ENCODE data around the gene GNG4.
"Not testable (repeated sequence)": the region's sequence is repeated elsewhere in the genome, so short reads cannot be mapped to it uniquely, and the experiment has no call there.

The GNG4 gene

DNA sequence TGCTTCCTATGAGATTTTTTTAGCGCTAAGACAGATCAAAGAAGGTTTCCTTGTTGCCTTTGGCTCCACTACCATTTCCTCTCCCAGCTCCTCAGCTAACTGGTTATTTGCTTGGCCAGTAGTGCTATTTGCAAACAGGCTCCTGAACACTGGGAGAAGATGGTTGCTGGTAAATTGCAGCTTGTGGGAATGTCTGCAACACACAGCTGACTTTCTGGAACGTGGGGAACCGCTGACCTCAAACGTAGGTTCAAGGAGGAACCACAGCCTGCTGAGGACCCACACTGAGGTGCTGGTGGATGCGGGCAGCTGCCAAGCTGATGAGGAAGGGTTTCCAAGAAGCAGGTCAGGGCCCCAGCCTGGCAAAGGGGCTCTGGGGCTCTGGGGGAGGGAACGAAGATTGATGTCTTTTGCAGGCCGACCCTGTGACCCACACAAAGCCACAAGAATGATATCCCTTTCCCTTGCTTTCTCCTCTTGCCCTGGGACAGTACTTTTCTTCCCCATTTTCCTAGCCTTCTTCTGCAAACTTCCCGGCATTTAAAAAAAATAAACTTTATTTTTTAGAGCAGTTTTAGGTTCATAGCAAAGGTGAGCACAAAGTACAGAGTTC lies 24.8 kb downstream of the GNG4 start:
- DNase-seq: no peak

DNA sequence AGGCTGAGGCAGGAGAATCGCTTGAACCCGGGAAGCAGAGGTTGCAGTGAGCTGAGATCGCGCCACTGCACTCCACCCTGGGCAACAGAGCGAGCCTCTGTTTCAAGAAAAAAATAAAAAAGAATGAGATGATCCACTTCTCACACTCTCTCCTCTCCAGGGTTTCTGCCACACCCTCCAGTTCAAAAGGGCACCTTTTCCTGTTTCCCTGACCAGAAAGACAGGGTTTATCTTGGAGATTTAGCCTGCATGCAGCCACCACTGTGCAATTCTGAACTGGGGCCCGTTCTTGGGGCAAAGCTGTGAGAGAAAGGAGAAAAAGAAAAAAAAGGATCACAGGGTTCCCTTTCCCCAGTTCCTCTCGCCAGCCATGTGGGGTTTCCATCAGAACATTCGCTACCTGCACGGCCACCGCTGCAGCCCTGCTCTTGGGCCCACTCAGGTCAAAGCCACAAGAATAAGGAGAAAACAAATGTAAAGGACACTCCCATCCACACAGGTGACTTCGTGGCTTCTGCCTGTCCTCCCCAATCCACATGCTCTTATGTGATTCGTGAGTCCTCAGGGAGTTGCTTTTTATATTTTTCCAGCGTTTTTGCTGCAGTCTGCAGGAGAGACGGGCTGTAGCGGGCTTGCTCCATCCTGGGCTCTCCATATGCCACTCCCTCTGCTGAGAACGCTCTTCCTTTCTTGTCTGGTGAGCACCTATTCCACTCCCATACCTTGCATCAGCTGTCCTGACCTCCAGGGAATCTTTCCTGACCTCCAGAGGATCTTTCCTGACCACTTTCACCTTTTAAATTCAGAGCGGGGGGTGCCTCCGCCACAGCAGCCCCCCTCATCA lies 26.4 kb downstream of the GNG4 start:
- no peak for DNase-seq

DNA sequence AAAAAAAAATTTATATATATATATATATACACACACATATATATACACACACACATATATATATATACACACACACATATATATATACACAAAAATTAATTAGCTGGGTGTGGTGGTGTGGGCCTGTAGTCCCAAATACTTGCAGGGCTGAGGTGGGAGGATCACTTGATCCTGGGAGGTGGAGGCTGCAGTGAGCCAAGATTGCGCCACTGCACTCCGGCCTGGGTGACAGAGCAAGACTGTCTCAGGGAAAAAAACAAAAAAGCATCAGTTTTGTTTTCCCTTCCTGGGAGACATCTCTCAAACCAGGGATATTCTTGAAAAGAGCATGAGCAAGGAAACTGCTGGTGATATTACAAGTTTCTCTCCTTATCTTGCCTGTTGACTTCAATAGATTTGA lies 30.4 kb downstream of the GNG4 start:
- DNase-seq: not testable (repeated sequence)

DNA sequence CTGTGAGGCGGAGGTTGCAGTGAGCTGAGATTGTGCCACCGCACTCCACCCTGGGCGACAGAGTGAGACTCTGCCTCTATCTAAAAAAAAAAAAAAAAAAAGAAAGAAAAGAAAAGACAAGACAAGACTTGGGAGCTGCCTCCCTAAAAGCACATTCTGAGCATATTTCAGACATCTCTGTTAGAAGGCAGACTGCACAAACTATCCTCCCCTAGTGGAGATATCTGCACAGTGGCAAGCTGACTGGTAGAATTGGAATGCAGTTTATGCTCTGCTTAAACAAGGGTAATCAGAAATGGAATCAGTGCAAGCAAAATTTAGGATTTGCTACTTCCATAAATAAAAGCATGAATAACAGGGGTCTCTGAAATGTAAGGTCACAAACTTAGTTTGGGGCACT lies 31.8 kb downstream of the GNG4 start:
- DNase-seq: no peak

DNA sequence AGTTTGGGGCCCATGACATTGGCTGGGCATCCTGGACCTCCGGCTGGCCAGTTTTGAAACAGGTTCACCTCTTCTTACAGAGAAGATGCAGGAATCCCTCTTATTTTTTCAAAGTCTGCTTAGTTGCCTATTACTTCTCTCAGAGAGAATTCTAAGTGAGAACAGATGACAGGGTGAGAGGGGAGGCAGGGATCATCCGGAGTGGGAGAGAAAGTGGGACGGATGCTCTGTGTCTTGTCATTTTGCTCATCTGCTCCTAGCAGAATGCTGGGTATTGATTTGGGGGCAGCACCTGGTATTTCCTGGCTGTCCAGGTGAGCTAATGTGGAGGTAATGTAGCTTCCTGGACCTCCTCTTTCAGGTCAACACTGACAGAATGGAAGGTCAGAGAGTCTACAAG lies 32.4 kb downstream of the GNG4 start:
- DNase-seq: no peak

DNA sequence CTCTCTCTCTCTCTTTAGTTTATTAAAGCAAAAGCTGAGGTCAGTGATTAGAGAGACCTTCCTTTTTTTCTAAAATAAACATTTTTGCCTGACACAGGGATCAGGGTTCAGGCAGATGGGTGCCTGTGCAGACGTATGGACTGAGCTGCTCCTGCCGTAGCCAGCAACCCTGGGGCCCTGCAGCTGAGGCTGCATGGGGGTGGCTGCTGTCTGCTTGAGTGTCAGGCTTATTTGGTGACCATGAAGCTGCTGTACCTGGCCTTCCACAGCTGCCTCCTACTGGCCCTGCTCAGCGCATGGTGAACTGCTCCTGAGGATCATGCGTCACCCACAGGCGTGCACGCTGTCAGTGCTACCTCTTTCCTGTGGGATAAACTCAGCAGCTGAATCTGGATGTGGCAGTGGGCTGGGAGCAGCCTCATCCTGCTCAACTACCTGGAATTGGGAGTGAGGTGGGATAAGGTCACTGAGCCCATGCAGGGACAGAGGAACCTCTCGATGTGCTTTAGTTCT lies 35.1 kb downstream of the GNG4 start:
- DNase-seq: no peak

DNA sequence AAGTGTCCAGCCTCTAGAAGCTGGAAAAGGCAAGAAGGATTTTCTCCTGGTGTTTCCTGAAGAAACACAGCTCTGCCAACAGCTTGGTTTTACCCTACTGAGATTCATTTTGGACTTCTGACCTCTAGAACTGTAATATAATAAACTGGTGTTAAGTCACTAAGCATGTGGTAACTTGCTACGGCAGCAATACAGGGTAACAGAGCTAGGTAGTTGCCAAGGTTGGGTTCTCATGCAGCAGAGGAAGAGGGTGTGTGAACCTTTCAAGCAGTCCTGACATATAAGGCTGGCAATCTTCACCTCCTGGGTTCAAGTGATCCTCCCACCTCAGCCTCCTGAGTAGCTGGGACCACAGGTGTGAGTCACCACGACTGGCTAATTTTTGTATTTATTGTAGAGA lies 36.0 kb downstream of the GNG4 start:
- DNase-seq: no peak

DNA sequence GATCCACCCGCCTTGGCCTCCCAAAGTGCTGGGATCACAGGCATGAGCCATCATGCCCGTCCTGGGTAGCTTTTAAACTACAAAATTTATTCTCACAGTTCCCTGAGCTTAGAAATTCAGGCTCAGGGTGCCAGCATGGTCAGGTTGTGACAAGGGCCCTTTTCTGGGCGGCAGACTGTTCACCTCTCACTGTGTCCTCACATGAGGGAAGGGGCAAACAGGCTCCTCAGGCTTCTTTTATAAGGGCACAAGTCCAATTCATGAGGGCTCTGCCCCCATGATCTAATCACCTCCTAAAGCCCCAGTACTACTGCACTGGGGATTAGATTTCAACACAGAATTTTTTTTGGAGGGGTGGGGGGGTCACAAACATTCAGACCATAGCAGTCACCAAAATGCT lies 36.8 kb downstream of the GNG4 start:
- DNase-seq: no peak

DNA sequence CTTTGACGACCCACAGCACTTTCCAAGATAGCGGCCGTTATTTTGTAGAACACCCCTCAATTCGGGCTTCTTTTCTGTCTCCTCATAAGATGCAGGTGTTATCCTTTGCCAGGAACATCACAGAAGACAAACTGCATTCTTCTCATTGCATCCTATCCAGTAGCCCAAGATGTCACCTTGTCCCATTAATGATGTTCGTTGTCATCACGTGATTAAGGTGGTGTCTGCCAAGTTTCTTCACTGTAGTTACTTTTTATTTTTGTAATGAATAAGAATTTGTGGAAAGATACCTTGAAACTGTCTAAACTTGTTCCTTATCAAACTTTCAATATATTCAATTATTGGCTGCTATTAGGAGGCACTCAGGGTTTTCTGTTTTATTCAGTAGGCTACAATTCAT lies 39.4 kb downstream of the GNG4 start:
- DNase-seq: no peak

DNA sequence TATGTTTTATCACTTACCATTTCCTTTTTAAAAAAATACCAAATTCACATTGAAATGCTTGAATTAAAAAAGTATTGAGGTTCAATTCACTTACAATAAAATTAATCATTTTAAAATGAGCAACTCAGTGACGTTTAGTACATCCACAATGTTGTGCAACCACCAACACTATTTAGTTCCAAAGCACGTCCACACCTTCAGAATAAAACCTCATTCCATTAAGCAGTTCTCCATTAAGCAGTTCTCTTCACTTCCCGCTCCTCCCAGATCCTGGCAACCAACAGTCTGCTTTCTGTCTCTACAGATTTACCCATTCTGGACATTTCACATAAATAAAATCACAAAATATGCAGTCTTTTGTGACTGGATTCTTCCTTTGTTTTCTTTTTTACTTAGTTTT lies 41.3 kb downstream of the GNG4 start:
- no peak for DNase-seq

DNA sequence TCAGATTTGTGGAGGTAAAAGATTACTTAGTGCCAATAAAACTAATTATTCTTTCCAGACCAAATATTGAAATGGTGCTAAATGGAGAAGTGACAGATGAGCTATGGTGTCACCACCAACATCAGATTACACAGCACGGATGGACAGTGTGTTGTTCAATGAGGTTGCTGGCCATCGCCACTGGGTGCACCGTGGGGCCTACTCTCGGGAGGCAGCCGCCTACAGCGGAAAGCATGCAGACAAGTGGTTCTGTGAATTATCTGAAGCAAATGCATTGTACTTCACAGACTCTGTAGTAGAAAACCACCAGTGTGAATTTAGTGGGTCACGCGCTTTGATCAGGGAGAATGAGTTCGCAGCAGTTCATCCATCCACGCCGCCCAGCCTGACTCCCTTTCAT lies 42.3 kb downstream of the GNG4 start:
- no peak for DNase-seq

DNA sequence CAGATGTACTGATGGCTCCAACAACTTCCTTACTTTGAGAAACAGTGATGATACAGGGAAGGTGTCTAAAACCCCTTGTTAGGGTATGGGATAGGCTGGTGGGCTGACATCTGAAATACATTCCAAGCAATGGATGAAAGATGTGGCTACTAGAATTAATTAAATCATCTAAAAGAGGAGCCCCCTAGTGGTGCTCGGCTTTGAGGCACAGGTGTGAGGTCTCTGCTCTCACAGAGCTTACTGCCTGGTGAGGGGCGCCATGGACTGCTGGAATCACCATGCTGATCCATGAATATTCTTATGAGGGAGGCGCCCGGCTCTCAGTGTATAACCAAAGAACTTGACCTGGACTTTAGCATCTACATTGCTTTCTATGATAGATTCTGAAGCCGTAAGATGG lies 48.5 kb downstream of the GNG4 start:
- peak; percentile 39 to 40 for DNase-seq

DNA sequence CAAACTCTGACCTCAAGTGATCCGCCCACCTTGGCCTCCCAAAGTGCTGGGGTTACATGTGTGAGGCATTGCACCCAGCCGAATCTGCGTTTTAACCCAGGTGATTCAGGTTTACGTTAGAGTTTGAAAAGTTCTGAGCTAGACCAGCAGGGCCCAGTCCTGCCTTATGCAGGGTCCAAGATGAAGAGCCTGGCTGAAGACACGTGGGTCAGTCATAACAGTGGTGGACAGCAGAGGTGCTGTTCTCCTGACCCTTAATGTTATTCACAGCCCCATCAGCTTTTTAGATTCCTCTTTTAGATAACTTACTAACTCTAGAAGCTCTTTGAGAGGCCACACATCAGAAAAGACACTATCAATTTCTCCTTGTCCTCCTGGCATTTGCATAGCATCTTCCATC lies 50.0 kb downstream of the GNG4 start:
- no peak for DNase-seq

DNA sequence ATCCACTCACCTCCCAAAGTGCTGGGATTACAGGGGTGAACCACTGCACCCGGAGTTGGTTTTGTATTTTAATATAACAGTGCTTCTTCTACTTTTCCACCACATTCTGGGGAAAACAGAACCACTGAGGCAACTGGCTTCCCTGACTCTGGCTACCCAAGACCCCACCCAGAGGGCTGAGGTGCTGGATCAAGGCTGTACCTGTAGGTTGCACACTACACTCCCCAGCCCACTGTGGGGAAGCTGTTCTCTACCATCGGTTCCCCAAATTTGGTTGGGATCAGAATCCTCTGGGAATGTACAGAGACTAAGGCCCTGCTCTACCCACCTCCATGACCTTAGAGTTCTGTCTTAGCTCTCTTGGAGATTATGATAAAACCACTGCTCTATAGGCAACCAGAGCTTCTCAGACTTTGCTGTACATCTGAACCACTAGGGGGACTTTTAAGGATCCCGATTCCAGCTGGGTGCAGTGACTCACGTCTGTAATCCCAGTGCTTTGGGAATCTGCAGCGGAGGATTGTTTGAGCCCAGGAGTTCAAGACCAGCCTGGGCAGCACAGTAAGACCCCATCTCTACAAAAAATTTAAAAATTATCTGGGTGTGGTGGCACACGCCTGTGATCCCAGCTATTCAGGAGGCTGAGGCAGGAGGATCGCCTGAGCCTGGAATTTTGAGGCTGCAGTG lies 51.6 kb downstream of the GNG4 start:
- no peak for DNase-seq

DNA sequence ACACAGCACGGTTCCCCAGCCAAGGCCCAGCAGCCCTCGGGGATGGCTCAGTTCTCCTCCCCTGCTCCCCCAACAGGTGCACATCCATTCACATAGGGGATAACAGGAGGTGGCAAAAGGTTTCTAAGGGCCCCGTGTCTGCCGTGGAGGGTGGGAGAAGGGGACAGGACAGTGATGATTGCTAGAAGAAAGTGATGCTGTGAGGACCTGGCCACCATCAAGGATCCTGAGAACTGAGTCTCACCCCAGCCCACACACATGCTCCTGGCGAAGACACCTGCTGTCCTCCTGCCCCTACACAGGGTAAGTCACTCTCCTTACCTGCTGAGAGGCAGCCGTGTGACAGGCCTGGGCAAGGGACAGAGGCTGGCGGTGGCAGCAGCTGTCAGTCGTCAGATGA lies 54.5 kb downstream of the GNG4 start:
- DNase-seq: no peak

DNA sequence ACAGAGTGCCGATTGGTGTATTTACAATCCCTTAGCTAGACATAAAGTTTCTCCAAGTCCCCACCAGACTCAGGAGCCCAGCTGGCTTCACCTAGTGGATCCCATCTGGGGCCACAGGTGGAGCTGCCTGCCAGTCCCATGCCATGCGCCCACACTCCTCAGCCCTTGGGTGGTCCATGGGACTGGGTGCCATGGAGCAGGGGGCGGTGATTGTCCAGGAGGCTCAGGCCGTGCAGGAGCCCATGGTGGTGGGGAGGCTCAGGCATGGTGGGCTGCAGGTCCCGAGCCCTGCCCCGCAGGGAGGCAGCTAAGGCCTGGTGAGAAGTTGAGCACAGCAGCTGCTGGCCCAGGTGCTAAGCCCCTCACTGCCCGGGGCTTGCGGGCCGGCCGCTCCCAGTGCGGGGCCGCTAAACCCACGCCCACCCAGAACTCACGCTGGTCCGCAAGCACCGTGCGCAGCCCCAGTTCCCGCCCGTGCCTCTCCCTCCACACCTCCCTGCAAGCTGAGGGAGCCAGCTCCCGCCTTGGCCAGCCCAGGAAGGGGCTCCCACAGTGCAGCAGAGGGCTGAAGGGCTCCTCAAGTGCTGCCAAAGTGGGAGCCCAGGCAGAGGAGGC lies 55.2 kb downstream of the GNG4 start:
- DNase-seq: not testable (repeated sequence)

DNA sequence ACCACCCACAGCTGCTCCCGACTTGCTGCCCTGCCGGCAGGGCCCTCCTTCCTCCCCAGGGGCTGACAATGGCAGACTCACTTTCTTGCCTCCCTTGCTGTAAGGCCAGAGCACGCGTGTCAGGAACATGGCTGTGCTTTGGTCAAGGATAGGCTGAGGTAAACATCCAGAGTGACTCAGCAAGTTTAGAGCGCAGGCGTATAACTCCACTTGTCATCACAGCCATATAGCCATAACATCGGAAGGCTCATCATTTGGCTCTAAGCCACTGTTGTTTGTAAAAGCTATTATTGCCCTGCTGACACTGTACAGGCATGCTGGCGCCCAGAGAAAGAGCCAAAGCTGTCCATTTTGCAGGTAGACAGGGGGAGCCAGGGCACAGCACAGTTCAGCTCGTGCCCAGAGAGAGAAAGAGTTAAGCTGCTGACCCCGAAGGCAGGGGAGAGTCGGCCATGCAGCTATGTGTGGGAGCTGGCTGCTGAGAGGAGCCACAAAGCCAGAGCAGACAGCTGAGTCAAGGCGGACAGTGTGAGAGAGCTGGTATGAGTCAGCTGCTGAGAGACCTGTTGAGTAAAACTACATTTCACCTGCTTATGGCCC lies 60.6 kb downstream of the GNG4 start:
- DNase-seq: no peak

DNA sequence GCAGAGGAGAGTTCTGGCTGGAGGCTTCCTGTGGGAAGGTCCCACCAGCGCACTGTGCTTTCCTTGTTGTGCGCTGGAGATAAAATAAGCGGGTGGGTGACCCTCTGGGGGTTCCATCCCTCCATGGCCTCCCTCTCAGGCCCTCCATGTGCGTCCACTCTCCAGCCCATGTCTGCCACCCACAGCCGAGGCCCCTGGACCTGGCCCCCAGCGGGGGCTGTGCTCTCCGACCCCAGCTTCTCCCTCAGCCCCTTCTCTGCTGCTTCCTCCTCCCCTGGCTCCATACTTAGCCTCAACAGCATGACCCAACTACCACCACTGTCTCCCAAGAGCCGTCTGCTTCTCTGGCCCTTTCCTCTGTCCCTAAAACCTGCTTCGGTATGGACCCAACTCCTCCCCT lies 61.4 kb downstream of the GNG4 start:
- no peak for DNase-seq

DNA sequence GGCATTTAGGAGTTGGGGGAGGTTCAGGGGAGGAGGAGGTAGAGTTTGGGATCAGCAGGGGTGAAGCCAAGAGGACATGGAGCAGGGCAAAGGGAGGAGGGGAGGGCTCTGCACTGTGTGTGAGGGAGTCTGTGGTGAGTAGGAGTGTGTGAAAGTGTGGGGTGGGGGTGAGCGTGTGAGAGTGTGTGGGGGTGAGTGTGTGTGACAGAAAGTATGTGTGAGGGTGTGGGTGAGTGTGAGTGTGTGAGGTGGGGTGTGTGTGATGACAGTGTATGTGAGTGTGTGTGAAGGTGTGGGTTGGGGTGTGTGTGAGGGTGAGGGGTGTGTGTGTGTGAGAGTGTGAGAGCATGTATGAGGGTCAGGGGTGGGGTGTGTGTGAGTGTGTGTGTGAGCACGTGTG lies 62.6 kb downstream of the GNG4 start:
- DNase-seq: no peak

DNA sequence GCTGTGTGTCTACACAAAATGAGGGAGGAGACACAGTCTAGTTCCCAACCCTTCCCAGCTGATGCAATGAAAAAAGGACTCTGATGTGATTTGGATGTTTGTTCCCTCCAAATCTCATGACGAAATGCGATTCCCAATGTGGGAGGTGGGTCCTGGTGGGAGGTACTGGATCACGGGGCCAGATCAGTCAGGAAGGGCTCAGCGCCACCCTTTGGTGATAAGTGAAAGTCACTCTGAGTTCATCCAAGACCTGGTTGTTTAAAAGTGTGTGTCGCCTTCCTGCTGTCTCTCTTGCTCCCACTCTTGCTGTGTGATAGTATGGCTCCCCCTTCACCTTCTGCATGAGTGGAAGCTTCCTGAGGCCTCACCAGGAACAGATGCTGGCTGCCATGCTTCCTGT lies 63.2 kb downstream of the GNG4 start:
- DNase-seq: no peak

DNA sequence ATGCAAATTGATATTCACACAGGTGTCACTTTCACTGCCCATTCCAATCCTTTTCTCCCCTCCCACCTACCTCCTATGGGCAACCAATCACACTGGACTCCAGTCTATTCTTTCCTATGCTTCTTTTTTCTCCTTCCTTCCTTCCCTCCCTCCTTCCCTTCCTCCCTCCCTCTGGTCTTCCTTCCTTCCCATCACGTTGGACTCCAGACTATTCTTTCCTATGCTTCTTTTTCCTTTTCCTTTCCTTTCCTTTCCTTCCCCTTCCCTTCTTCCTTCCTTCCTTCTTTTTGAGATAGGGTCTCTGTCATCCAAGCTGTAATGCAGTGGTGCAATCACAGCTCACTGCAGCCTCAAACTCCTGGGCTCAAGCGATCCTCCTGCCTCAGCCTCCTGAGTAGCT lies 64.6 kb downstream of the GNG4 start:
- no peak for DNase-seq

DNA sequence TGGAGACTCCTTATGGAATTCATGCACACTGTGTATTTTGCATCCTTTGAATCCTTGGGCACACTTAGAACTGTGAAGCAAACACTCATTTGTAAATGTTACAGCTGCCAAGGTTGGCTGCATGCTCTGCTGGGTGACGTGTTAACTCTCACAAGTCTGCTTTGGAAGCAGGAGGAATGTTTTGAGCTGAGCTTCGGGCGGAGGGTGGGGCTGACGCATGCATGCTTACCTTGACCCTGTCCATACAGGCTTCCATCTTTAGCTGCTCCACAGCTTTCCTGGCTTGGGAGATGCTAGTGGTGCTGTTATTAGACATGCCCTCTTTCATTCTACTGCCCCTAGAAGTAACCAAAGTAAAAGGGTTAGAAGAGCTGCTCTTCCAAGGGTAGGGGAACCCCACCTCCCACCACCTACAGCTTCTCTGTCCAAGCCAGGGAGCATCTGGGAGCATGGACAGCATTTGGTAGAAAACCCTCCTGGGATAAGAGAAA lies 66.0 kb downstream of the GNG4 start:
- DNase-seq: no peak

DNA sequence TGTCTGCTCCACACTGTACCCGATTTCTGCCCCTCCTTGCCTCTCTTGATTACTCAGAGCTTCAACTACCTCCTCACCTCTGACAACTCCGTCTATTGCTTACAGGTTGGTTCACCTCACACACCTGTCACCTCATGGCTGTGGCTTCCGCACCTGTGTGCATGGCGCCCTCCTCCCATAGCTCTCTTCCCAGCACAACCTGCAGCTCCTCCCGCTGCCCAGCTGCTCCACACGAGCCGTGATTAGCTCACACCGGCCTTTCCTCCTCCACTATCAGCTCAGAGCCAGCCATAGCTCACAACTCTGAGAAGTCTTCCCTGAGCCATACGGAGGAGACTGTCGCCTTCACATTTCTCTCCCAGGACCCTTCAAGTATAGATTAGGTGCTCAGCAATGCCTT lies 67.5 kb downstream of the GNG4 start:
- DNase-seq: no peak
